Measurements from ENCODE around the gene PDCD4.
"Not testable (repeated sequence)": the region's sequence is repeated elsewhere in the genome, so short reads cannot be mapped to it uniquely, and the experiment has no call there.

PDCD4 gene

DNA sequence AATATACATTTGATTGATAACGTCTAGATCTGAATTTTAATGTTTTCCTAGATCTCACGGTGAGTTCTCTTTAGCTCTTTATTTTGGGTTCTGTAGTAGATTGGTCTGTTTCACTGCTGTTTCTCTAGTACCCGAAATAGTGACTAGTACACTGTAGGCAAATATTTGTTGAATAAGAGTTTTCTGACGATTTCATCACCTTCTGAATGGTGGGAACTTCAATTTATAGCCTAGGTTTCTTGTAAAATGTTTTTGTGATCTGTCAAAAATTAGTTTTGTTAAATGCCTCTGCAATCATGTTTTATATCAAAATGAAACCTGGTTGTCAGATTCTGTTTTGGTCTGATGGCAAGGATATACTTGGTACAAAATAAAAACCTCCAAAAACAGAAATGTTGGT lies 10.2 kb downstream of the PDCD4 start:
- no peak for DNase-seq (ENCODE audit: low spot score)

DNA sequence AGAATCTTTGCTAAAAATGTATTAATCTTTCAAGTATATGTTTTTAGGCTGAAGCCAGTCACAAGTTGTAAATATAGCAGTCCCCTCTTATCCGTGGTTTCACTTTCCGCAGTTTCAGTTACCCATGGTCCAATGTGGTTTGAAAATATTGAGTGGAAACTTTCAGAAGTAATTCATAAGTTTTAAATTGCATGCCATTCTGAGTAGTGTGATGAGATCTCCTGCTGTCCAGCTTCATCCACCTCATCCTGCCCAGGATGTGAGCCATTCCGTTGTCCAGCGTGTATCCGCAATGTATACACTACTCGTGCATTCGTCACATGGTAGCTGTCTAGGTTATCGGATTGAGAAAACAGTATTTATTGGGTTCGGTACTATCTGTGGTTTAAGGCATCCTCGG lies 12.2 kb downstream of the PDCD4 start:
- DNase-seq (ENCODE audit: low spot score): no peak

DNA sequence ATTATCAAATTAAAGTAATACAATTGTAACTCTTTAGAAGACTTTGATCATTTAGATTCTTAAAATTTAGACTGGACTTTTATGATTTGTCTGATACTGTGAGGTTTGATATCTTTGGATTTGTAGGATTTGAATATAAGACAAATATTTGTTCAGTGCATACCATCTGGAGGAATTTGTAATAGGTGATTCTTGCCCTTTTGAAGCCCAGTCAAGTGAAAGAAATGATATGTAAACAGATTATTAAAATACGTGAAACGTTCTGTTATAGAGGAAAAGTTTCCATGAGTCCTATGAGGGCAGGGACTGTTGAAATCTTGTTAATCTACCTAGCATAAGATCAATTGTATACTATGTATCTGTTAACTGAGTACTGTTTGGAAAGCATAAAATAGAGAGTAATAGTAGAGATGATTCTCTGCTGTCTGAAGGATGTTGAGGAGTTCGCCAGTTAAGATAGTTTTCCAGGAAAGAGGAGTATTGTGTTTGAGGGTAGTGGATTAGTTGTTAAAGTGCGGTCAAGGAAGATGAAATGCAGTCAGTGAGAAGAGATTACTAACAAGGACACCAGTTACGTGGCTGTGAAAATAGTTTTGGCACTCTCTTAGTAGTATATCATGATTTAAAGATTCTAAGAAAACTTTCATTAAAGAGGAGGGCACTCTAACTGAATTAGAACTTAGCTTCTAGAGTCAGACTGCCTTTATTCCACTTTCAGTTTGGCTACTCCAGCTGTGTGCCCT lies 14.4 kb downstream of the PDCD4 start:
- no peak for DNase-seq (ENCODE audit: low spot score)

DNA sequence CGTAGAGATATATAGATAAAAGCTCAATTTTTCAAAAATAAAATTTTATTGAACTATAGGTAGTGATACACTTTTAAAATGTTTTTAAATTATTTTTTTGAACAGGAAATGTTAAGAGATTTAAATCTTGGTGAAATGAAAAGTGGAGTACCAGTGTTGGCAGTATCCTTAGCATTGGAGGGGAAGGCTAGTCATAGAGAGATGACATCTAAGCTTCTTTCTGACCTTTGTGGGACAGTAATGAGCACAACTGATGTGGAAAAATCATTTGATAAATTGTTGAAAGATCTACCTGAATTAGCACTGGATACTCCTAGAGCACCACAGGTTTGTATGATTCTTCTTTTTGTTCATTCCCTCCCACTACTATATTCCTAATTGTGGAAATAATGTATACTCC lies 15.8 kb downstream of the PDCD4 start:
- DNase-seq (ENCODE audit: low spot score): no peak

DNA sequence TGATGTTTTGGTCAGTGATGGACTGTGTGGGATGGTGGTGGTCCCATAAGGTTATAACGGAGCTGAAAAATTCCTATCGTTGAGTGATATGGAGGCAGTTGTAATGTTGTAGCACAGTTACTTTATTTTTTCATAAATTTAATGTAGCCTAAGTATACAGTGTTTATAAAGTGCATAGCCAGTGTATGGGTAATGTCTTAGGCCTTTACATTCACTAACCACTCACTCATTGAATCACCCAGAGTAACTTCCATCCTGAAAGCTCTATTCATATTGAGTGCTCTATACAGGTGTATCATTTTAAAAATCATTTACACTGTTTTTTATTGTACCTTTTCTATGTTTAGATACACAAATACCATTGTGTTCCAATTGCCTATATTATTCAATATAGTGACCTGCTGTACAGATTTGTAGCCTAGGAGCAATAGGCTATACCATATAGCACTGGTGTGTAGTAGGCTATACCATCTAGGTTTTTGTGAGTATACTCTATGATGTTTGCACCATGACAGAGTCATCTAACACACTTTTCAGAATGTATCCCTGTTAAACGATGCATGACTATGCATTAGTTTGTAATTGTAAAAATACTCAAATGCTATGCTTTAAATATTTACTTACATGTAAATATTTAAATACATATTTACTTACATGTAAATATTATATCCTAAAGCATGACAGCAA lies 21.0 kb downstream of the PDCD4 start:
- DNase-seq (ENCODE audit: low spot score): no peak

DNA sequence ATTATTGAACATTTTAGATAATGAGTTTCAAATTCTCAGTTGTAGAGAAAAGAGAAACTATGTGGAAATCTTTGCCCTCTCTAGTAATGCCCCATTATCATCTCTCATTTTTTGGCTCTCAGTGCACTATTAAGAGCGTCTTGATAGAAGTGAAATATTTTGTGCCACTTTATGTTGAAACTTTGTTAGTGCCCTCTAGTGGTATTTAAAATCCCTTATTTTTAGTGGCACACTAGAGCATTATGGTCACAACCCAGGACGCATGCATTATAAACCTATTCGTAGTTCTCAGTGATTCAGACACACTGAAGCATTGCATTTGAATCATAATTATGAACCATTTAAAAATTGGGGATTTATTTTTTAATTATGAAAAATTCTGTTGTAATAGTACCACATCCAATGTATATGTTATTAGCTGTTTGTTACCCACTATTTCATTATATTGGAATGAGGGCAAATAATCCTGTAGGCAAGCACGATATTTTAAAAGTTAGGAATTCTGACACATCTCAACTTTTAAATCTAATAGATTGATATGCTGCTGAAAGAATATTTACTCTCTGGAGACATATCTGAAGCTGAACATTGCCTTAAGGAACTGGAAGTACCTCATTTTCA lies 21.9 kb downstream of the PDCD4 start:
- peak; percentile 85 for DNase-seq (ENCODE audit: low spot score)

DNA sequence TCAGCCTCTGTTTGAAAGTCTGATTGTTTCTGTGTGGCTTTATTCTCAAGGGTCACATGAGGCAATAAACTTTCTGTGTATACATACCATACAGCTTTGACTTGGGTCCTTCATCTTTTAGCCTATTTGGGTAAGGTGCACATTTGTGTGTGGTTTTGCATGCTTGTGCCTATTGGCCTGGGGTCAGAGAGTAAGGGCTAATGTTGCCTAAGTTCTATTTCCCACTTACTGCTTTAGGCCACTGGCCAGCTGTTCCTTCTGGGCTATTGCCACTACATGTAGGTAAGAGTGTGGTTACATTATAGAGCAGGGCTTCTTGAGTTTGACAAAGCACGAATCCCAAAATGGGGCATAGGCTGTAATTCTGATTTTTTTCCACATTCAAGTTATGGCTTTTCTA lies 25.5 kb downstream of the PDCD4 start:
- DNase-seq (ENCODE audit: low spot score): no peak

DNA sequence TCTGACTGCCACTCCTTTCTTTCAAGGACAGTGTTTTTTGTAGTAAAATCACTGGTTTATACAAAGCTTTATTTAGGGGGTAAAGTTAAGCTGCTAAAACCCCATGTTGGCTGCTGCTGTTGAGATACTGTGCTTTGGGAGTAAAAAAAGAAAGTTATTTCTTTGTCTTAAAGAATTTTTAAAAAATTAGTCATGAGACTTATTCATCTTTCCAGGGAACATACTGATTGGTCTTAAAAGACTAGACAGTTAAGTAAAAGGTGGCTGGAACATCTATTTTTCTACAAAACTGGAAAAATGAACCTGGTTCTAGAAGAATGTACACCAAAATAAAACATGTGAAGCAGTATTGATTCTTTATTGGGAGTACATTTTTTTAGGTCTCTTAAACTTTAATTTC lies 26.7 kb downstream of the PDCD4 start:
- DNase-seq (ENCODE audit: low spot score): no peak

DNA sequence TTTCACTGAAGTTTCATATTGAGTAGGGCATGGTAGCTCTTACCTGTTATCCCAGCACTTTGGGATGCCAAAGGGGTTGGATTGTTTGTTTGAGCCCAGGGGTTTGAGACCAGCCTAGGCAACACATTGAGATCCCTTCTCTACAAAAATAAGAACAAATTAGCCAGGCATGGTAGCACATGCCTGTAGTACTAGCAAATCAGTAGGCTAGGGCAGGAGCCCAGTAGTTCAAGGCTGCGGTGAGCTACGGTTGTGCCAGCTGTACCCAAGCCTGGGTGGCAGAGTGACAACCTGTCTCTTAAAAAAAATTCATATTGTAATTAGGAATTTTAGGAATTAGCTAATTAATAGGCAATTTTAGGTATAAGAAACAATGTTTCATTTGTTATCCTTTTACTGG lies 29.3 kb downstream of the PDCD4 start:
- DNase-seq (ENCODE audit: low spot score): no peak

DNA sequence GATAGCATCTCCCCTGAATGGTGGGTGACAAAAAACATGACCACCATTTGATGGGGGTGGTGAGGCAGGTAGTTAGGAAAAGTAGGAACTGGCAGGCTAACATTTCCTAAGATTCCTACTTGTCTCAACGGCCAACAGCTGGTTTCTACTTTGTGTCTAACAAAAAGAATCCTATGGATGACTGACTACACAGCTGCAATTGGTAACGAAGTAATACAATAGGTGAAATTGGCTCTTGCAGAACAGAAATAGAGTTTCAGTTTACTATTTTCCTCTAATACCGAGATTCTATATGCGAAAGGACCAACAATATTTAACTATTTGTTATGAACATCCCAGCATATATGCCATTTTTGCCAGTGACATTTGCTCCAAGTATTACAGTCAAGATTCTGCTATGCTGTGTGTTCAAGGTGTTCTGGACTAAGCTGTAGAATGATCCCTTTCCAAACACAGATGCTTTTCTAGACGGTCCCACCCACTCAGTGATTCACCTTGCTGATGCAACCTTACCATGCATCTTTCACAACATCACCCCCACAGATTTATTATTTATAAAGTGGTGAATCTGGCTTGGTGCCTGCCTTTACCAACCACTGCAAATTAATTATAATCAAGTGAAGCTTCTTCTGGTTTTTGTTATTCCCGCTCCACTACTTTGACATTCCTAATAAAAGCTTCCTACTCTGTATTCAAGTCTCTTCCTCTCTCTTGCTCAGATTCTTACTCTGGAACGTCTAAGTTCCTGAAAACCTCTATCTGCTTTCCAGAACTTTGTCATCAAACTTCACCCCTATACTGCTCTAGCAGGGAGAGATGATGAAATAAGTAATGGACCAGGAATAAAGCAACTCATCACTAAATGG lies 30.5 kb downstream of the PDCD4 start:
- peak; percentile 62 for DNase-seq (ENCODE audit: low spot score)

DNA sequence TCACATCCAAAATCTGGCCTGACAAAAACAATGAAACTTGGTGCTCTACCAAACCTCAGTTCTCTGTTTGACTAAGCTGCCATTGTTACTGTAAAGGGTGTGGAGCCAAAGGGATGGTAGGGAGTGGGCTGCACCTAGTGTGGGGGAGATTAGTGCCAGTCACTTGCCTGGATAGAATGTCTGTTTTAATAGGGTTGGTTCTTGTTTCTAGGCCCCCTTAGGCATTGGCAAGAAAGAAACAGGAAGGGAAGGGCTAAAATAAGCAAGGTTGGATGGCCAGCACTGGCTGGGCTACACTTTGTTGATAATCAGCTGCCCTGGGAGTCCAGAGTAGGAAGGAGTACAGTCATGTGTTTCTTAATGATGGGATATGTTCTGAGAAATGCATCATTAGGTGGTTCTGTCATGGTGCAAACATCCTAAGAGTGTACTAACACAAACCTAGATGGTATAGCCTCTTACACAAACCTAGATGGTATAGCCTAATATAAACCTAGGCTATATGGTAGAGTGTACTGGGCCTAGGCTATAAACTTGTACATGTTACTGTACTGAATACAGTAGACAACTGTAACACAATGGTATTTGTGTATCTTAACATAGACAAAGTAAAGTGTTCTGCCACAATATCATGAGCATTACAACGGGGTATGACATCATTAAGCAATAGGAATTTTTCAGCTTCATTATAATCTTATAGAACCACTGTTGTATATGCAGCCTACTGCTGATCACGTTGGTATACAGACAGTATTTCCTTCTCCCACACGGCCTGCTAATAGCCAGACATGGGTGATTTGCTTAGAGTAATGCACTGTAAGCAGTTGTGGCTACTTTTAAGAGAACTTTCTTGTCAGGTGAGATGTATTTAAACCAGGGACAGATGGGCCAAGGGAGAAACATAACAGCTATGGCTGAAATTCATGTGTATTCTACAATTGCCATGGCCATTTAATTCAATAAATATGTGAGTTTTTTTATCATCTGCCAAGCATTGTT lies 31.9 kb downstream of the PDCD4 start:
- DNase-seq (ENCODE audit: low spot score): no peak

DNA sequence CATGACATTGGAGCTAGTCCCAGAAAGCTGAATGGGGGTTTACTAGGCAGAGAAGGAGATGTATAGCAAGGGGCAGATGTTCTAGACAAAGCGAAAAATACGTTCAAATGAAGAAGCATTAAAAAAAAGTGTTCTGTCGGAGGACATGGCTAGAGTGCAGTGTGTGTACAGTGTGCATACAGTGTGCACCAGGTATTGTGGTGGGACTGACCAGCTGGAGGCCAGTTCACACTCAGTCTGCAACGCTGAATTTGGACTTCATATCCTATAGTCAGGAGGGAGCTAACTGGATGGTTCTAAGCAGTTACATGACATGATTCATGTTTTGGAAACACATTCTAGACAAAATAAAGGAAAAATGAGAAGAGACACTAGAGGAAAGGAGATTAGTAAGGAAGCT lies 38.4 kb downstream of the PDCD4 start:
- no peak for DNase-seq (ENCODE audit: low spot score)

DNA sequence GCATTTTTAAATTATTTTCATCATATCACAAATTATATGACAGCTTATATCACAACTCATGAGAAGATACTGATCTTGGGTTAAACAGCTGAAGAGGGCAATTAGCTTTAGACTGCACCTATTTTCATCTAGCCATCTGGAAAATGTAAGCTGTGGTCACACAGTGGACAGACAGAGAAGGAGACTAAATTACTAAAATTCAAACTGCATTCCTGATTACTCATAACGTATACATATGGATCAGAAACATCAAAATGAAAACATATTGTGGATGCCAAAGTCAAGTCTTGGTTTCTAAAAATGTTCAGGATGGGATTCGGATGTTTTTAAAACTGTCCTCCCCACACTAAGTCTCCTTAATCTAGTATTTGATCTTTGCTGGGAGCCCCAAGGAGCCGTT lies 40.6 kb downstream of the PDCD4 start:
- peak; percentile 24 for DNase-seq (ENCODE audit: low spot score)

DNA sequence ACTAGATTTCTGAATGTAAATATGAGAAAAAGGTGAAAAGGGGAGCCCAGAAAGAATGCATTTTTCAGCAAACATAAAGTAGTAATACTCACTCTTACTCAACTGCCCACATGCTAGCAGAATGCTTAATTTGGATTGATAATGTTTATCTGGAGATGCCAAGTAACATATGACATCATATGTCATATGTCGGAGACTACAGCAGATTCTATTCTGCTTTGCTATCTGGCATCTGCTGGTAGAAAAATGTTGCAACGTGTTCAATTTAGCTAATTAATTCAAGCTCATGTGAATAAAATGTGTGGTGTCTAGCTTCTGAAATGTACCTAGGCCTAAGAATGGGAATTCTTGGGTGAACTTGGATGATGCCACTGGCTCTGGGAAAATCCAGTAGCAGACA lies 42.7 kb downstream of the PDCD4 start:
- no peak for DNase-seq (ENCODE audit: low spot score)

DNA sequence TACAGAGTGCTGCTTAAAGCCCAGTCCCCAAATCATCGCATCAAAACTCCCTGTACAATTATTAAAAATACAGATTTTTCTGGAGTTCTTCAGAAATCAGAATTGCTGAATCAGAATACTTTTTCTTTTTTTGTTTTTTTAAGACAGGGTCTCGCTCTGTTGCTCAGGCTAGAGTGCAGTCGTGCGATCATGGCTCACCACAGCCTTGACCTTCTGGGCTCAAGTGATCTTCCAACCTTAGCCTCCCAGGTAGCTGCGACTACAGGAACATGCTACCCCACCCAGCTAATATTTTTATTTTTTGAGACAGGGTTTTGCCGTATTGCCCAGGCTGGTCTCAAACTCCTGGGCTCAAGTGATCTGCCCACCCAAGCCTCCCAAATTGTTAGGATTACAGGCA lies 43.3 kb downstream of the PDCD4 start:
- DNase-seq (ENCODE audit: low spot score): no peak

DNA sequence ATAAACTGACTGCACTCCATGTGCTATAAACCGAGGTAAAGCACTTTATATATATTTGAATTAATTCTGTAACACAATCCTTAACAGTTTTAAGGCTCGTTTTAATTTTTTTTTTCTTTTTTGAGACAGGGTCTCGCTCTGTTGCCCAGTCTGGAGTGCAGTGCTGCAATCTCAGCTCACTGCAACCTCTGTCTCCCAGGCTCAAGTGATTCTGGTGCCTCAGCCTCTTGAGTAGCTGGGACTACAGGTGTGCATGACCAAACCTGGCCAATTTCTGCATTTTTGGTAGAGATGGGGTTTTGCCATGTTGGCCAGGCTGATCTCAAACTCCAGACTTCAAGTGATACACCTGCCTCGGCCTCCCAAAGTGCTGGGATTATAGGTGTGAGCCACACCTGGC lies 43.9 kb downstream of the PDCD4 start:
- not testable (repeated sequence) for DNase-seq (ENCODE audit: low spot score)

DNA sequence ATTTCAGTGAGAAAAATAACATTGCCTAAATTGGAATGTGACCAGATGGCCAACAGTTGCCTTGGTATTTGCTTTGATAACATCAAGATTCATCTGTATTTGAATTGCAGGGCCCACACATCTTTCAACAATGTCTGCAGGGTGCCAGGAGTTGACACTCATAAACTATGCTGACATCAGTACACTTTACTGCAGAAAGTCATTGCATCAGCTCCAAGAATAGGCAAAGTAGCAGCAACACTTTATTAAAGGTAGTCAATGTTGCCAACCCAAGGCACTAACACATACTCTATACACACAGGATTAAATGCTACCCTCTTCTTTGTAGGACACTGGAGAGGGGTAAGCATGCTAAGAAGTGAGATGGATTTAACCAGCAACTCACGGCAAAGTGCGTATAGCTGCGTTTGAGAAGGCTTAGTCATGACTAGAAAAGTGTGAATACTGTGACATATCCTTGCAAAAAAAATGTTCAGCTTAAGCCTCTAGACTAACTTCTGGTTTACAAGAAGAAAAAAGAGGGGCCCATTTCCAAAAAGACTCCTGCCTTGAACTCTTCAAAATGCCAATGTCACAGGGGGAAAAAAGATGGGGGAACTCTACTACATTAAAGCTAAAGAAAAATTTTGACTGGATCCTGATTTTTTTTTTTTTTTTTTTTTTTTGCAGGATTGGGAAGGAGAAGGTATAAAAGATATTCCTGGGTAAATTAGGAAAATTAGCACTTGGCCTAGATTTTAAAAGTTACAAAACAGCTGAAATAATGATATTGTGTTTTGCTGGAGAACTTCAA lies 45.0 kb downstream of the PDCD4 start:
- DNase-seq (ENCODE audit: low spot score): peak; percentile 50

DNA sequence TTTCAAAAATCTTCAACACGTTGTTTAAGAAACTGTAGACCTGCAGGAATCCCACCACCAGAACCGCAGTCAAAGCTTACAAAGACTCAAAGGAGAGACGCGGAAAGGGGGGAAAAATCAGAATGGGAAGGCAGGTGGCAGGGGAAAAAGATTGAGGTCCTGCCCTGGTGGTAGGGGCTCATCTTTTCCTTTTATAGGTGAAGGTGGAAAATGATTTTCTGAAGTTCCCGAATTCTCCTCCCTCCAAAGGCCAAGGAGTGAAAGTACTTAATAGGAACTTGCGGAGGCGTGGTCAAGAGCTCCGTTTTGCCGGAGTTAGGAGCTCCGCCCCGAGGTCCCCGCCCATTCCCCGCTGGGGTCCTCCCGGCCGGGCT lies 46.5 kb downstream of the PDCD4 start:
- peak; percentile 97 for DNase-seq (ENCODE audit: low spot score)

DNA sequence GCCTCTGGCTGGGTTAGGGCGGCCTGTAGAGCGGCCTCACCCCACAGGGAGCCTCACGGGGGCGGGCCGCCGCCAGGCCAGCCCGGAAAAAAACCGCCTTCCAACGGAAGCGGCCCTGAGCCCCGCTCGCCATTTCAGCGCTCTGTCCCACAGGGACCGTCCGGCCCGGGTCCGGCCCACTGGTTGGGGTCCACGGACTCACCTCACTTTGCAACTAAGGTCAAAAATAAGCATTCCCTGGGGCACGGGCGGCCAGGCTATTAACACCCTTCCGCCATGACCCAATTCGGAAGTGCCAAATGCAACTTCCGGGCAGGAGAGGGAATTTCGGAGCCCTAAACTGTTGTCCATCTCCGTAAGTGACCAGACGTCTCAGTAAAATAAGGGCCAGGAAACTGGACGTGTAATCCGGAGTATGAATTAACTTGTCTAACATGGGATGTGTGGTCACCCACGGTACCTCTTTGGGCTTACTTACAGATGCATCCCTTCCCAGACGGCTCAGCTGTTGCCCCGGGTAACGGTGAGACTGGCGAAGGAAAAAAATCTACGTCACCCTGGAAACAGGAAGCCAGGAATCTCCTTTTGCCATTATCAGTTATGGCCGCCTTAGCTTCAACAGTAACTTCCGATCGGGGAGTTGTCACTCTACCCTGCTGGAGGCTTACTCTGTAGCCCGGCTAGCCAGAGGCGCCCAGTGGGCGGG lies 47.1 kb downstream of the PDCD4 start, which contains the start of gene BBIP1:
TSS of gene BBIP1 (minus strand) at position 538 of the 706 bp plus-strand sequence. CDS start 1,023 bp downstream, outside the sequence.
- DNase-seq (ENCODE audit: low spot score): peak; percentile 100

Measured in RKO (cell line).